SIG-M5 treated with dmso at 0.1 percent for 504 hours (cell line): ENCODE data around the gene PTPN14.
A peak's percentile ranks its signal among the peaks of the same experiment; 100 is the strongest.

ENCODE experiments used
- DNase-seq: peaks from one replicate; lab custom pipeline; 2025; ENCODE audit not compliant: unreplicated experiment; lab: John Stamatoyannopoulos, UW

PTPN14 gene

GRCh38 chr1:214379236-214379970 is 172.0 kb downstream of the PTPN14 start:
- no peak for DNase-seq

DNA sequence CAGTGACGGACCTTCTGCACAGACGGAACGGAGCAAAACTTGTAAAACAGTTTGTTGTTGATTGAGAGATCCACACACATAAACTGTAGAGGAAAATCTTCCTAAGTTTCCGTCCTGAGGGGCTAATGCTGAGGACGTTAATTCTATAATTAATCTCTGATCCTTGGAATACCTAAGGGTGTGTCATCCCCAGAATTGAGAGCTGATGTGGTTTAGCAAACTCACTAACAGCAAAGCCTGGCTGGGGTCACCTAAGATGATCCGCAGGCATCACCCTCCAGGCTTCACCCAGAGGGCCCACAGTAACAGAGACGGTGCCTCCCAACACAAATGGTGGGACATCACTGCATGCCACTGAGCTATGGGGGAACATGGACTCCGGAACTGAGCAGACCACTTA is 172.9 kb downstream of the PTPN14 start:
- DNase-seq, result no peak

DNA sequence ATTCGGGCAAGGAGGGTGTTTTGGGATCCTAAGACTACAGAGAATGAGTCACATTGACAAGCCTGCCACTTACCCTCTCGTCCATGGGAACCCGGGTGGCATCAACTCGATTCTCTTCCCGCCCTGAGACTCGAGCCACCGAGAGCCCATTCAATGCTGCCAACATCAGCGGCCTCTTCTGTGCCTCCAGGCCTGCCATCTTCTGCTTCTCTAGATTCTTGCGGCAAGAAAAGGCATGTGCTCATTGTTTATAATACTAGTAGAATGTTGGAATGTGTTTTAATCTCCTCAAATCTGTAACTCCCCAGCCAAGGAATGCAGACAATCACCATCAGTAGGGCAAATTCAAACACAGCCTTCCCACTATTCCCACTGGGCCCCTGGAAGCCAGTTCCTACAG is 173.5 kb downstream of the PTPN14 start:
- no peak for DNase-seq

- no peak for DNase-seq
Observed at GRCh38 chr1:214377485-214377884, 173.9 kb downstream of the PTPN14 start.

GRCh38 chr1:214372092-214372491 is 179.3 kb downstream of the PTPN14 start:
- DNase-seq, result no peak

- DNase-seq, result no peak
Observed at GRCh38 chr1:214370615-214371014, 180.8 kb downstream of the PTPN14 start.

DNA sequence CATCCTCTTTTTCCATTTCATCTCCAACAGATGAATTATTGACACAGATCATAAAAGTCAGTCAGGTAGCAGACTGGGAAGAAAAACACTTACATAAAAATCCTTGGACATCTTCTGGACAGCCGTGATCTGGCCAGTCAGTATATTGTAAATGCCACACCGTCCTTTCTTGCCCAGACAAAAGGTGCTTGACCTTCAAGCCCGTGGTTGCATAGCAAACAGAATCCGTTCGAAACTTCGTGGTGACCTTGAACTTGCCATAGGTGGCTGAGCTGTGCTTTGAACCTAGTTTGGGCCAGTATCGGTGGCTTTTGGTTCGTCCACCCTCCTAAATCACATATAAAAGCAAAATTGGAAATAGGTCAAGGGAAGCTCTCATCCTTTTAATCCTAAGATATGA is 182.0 kb downstream of the PTPN14 start:
- DNase-seq, result no peak

DNA sequence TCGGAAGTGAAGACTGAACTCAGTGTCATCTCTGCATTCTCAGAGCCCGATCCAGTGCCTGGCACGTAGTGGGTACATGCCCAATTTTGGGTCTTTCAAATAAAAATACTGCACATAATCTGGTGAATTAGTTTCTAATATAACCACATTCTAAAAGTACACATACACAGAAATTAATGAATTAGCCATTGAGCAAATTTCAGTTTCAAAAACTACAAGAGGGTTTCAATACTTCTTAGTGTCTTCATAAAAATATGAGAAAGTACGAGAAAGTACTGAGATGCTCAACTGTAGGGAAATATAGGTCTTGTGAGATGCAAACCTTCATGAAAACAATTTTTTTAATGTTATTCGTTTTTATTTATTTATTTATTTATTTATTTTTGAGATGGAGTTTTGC is 183.6 kb downstream of the PTPN14 start:
- DNase-seq, result no peak

DNA sequence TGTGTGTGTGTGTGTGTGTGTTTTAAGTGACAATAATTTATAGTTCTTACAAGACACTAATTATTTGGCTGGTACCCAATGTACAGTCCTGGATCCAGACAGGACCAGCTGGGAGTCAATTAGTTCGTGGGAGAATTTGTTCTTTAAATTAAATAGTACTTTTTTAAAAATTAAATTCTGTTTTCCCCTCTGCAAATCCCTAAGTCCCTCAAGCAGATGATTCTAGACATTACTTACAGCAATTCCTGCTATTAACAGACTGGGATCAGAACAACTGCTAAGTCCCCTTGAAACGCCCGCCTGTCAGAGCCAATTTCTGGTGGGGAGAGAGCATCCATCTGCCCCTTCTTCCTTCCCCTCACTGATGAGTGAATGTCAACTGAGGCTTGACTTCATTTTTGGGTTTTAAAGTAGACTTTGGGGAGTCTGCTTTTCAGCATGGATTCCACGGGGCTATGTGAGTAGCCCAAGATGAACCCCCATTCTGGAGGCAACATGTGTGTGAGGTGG is 186.6 kb downstream of the PTPN14 start:
- no peak for DNase-seq

- no peak for DNase-seq
Observed at GRCh38 chr1:214364386-214364785, 187.0 kb downstream of the PTPN14 start.

- no peak for DNase-seq
Observed at GRCh38 chr1:214363386-214363785, 188.0 kb downstream of the PTPN14 start.

DNA sequence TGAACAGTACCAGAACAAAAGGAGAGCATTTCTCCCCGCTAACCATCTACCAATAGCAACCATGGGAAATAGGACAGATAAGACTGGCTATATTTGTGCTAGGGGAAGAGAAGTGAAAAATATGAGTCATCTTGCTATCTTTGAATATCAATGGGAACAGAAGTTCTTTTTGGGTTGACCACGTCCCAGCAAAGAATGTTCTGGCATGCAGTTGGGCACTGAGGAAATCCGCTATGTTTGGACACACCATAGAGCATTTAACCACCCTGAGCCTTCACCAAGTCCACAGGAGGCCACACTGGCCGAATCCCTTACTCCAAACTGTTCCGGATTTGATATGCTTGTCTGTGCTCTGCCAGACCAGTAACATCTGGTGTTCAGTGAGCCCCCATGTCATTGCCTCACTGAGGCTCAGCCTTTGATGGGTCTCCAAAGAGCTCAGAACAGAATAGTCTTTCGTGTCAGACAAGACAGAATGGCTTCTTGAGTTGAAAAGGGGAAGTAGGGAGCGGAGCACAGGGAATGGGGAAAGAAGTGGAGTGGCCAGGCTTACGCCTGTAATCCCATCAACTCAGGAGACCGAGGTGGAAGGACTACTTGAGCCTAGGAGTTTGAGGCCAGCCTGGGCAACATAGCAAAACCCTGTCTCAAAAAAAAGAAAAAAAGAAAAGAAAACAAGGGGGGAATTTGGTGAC is 189.1 kb downstream of the PTPN14 start:
- peak; percentile 84 for DNase-seq

DNA sequence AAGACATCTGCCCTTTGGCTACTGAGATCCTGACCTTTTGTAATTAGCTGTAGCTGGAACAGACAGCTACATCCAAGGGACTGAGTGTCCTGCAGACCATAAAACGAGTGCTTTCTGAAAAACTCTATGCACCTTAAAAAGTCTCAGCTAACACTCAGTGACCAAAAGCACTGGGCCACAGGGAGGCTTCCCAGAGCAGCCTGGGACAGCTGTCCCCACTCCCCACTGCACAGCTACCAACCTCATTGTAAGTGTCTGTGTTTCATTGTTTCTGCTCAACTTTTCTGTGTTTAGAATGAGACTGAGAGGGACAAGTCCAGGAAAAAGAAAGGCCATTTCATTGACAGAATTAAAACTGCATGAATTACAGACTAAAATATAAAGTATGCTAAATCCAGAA is 189.8 kb downstream of the PTPN14 start:
- no peak for DNase-seq

DNA sequence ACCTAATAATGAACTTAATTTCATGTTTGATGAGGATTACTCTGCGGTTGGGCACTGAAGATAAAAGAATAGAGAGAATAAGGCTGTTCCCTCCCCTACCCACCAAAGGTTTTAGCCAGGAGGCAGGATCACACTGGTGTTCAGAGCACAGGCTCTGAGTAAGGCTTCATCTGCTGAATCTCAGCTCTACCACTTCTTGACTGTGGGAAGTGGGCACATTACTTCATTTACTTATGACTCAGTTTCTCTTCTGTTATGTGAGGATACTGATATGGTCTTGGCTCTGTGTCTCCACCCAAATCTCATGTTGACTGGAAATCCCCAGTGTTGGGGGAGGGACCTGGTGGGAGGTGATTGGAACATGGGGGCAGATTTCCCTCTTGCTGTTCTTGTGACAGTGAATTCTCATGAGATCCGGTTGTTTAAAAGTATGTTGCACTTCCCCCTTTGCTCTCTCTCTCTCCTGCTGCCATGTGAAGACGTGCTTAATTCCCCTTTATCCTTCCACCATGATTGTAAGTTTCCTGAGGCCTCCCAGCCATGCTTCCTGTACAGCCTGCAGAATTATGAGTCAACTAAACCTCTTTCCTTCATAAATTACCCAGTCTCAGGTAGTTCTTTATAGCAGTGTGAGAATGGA is 190.8 kb downstream of the PTPN14 start:
- DNase-seq, result no peak

- DNase-seq, result no peak
Observed at GRCh38 chr1:214360116-214360515, 191.3 kb downstream of the PTPN14 start.

DNA sequence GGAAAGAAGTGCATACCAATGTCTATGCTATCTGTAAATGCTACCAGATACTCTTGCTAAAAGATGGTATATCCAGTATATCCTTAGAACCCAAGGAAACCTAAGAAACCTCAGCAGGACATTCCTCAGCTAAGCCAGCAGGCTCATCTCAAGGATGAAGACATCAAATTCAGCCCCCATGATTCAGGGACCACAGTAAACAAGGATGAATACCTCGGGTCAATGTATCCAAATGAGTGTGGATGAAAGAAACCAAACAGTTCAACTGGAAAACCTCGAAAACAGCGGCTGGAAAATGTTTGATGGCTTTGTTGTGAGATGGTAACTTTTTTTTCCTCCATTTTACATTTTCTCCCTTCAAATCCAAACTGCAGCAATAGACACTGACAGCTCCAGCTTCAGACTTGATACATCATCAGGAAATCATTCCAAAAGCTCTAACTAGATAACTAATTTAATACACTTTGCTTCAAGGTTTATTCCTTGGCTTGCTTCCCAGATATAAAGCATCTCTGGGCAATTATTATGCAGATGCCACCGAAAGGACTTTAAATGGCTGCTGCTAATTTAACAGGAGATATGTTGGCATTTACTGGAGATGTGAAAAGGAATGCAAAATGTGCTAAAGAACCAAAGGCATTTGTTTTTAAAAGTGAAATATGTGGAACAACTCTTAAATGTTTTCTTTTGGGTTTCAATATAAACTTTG is 196.8 kb downstream of the PTPN14 start:
- no peak for DNase-seq

DNA sequence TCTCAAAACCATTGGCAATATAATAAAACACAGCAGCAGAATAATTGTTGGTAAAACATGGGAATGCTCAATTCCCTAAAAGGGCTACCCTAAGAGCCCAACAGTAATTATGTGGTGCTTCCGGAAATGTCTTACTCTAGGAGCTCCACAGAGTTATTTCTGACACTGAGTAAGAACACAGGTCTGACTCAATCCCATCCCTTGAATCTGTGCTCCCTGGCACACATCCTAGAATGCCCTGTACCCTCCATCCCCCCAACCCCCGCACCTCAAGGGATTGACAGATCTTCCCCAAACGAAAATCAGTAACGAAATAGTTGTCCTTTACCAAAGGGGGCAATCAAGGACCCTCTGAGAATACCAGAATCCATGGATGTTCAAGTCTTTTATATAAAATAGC is 198.6 kb downstream of the PTPN14 start:
- DNase-seq, result no peak

GRCh38 chr1:214351551-214352277 is 199.7 kb downstream of the PTPN14 start:
- DNase-seq, result no peak

- no peak for DNase-seq
Observed at GRCh38 chr1:214349781-214350180, 201.6 kb downstream of the PTPN14 start.

- no peak for DNase-seq
Observed at GRCh38 chr1:214349008-214349407, 202.4 kb downstream of the PTPN14 start.

GRCh38 chr1:214344897-214345296 is 206.5 kb downstream of the PTPN14 start:
- no peak for DNase-seq
